Naive thymus-derived CD4-positive, alpha-beta T cell (primary cell): ENCODE data around the gene SH3YL1. TPM values are rescaled to one million over a fixed set of nuclear protein-coding genes. Genes with fewer than 3 reads are reported as not detected.

Source experiments
- ATAC-seq: fragments of 150-1000 bp; cut with Tn5 transposase; 2 replicates; pipeline ENCODE4 v1.10.0; 2021; ENCODE audit warnings: mild to moderate bottlenecking, moderate library complexity
- CTCF ChIA-PET: fragments of 350-600 bp; sonication (Branson Sonifier 250); formaldehyde crosslinking; loops from one replicate; lab custom pipeline; 2021; ENCODE audit warnings: antibody characterized with exemption; lab: Charles Lee
- POLR2A ChIA-PET: fragments of 350-600 bp; sonication (Branson Sonifier 250); formaldehyde crosslinking; loops from one replicate; lab custom pipeline; 2021; ENCODE audit warnings: antibody characterized with exemption, inconsistent platforms; lab: Charles Lee
- DNase-seq, 9 donors: peaks; one replicate each; pipeline versions ENCODE4 v3.0.0 to v3.0.0-alpha.2; 2020 to 2022; ENCODE audit warnings: mixed read lengths in 1 of 9
- H3K27ac ChIP-seq: one replicate; pipeline ENCODE4 v1.7.0; 2013; ENCODE audit warnings: mild to moderate bottlenecking, low read depth, low read length, moderate library complexity
- H3K27me3 ChIP-seq, 2 donors: one replicate each; pipeline ENCODE4 v1.7.0; 2013; ENCODE audit warnings: low read length in 2 of 2, mild to moderate bottlenecking in 2 of 2, moderate library complexity in 2 of 2; ENCODE audit not compliant: control insufficient read depth in 2 of 2, insufficient read depth in 2 of 2
- H3K36me3 ChIP-seq, 3 experiments: 1 replicate in 2 of 3; 2 replicates in 1 of 3; pipeline ENCODE4 v1.7.0; 2013; ENCODE audit warnings: low read length in 3 of 3, mild to moderate bottlenecking in 3 of 3, moderate library complexity in 1 of 3; ENCODE audit not compliant: insufficient read depth in 3 of 3, control insufficient read depth in 2 of 3
- H3K4me1 ChIP-seq, 2 donors: one replicate each; pipeline ENCODE4 v1.7.0; 2013; ENCODE audit warnings: low read length in 2 of 2, mild to moderate bottlenecking in 2 of 2, moderate library complexity in 1 of 2; ENCODE audit not compliant: control insufficient read depth in 2 of 2, insufficient read depth in 2 of 2
- H3K4me3 ChIP-seq: 2 replicates; pipeline ENCODE4 v1.7.0; 2013; ENCODE audit warnings: mild to moderate bottlenecking, low read length
- H3K9me3 ChIP-seq, 3 experiments: 1 replicate in 2 of 3; 2 replicates in 1 of 3; pipeline ENCODE4 v1.7.0; 2013; ENCODE audit warnings: low read length in 3 of 3; ENCODE audit not compliant: control insufficient read depth in 2 of 3
- H3K27ac Mint-ChIP-seq, 9 donors: one replicate each; pipeline ENCODE4 v1.8.0; 2020 to 2022; ENCODE audit warnings: mixed read lengths in 9 of 9, mild to moderate bottlenecking in 8 of 9, moderate library complexity in 5 of 9, inconsistent platforms in 2 of 9
- H3K27me3 Mint-ChIP-seq, 5 donors: one replicate each; pipeline ENCODE4 v1.8.0; 2021 to 2022; ENCODE audit warnings: mixed read lengths in 5 of 5, mild to moderate bottlenecking in 1 of 5
- H3K36me3 Mint-ChIP-seq, 5 donors: one replicate each; pipeline ENCODE4 v1.8.0; 2020 to 2022; ENCODE audit warnings: mixed read lengths in 5 of 5, mild to moderate bottlenecking in 3 of 5, inconsistent platforms in 1 of 5
- H3K4me1 Mint-ChIP-seq, 7 donors: one replicate each; pipeline ENCODE4 v1.8.0; 2020 to 2022; ENCODE audit warnings: mixed read lengths in 7 of 7, mild to moderate bottlenecking in 3 of 7, inconsistent platforms in 1 of 7
- H3K4me3 Mint-ChIP-seq, 10 donors: one replicate each; pipeline ENCODE4 v1.8.0; 2020 to 2022; ENCODE audit warnings: mild to moderate bottlenecking in 10 of 10, mixed read lengths in 10 of 10, moderate library complexity in 6 of 10, inconsistent platforms in 2 of 10
- H3K9me3 Mint-ChIP-seq, 11 donors: one replicate each; pipeline ENCODE4 v1.8.0; 2020 to 2022; ENCODE audit warnings: mixed read lengths in 11 of 11, mild to moderate bottlenecking in 4 of 11, inconsistent platforms in 1 of 11, moderate library complexity in 1 of 11
- intact Hi-C, 2 donors: fragments of 100-400 bp; cut with micrococcal nuclease; formaldehyde crosslinking; loops; one replicate each; pipeline ENCODE4 v1.15.1; 2023
- polyA plus RNA-seq, 2 donors: library from polyadenylated mRNA; unstranded; fragments of 300-500 nt; fragmentation: Illumina TruSeq; gene quantifications; one replicate each; pipeline ENCODE4 v1.2.3, GENCODE V29; 2021
- total RNA-seq, 6 experiments: library from RNA in 5 of 6; stranded (reverse) in 5 of 6; gene quantifications; 1 replicate in 5 of 6; 2 replicates in 1 of 6; pipeline ENCODE4 v1.2.3 and lab custom pipeline; 2021 to 2026

The SH3YL1 gene
- total RNA-seq, result 10 to 100 TPM; 16.5 to 94.1 (median 52.2) TPM
- polyA plus RNA-seq, result 10 to 100 TPM; 33.5 to 60.9 TPM
- total RNA-seq (lab: John Stamatoyannopoulos, UW), result 105 reads per million, percentile 85 among the genes with 10 or more reads in this experiment

- H3K27ac ChIP-seq, result peak within 1 kb of the TSS; percentile 87
- ChIA-PET CTCF (no interaction called here), POLR2A (interaction anchor here (0.6 to 2.1 kb wide), 3 partner anchors 86 to 94 kb away, joined by 3 to 12 read pairs (median 4); no protein-coding TSS in a partner anchor)
- peaks cover 21 to 26% of the 10 kb centered on the region in 2 donors for H3K4me1 ChIP-seq
- ATAC-seq, result peak; percentile 45
- Mint-ChIP-seq H3K9me3 (peaks cover 0 to 8% (median under 1%) of the 10 kb centered on the region in 11 donors), H3K4me3 (peak within 1 kb of the TSS; percentile 81 to 98 (median 94)), H3K4me1 (peaks cover 20 to 70% (median 45%) of the 10 kb centered on the region in 7 donors), H3K27ac (peak within 1 kb of the TSS; percentile 84 to 98 (median 96)), H3K36me3 (peaks cover 0 to 26% (median 14%) of the 10 kb centered on the region in 5 donors), H3K27me3 (no peaks in the 10 kb centered on the region)
- H3K27me3 ChIP-seq, result no peaks in the 10 kb centered on the region
- H3K4me3 ChIP-seq, result peak within 1 kb of the TSS; percentile 90
- H3K9me3 ChIP-seq, result no peaks in the 10 kb centered on the region
- peak; percentile 40 to 72 (median 68) for DNase-seq
- H3K36me3 ChIP-seq, result no peaks in the 10 kb centered on the region
- intact Hi-C loops, result loop anchor here (1.0 to 5.0 kb wide), 8 partner anchors 11 to 413 kb away; partner anchors contain the start of gene TMEM18 (in 2 of the 2)
These were observed at the start of gene SH3YL1 for GRCh38 chr2:263774-264492. Gene SH3YL1 (minus strand): TSS chr2:264032. CDS start chr2:263984, 48 bp downstream.

GRCh38 chr2:310994-311393 is 47.2 kb upstream of the SH3YL1 start:
- no peak overlapping the region for H3K27ac ChIP-seq
- no peak overlapping the region for H3K4me3 Mint-ChIP-seq
- no peaks in the 10 kb centered on the region for H3K4me1 Mint-ChIP-seq
- DNase-seq, result no peak
- H3K9me3 Mint-ChIP-seq, result no peaks in the 10 kb centered on the region
- H3K9me3 ChIP-seq, result no peaks in the 10 kb centered on the region
- H3K27ac Mint-ChIP-seq, result no peak overlapping the region
- ChIA-PET POLR2A (no interaction called here), CTCF (no interaction called here)
- no peaks in the 10 kb centered on the region for H3K27me3 ChIP-seq
- ATAC-seq, result no peak
- intact Hi-C loops, result no loop called here
- no peaks in the 10 kb centered on the region for H3K4me1 ChIP-seq
- no peaks in the 10 kb centered on the region for H3K36me3 Mint-ChIP-seq
- peaks cover 0 to 4% (median 0%) of the 10 kb centered on the region in 5 donors for H3K27me3 Mint-ChIP-seq
- no peak overlapping the region for H3K4me3 ChIP-seq
- no peaks in the 10 kb centered on the region for H3K36me3 ChIP-seq

- DNase-seq (no peak), ATAC-seq (no peak)
- ChIA-PET CTCF (no interaction called here), POLR2A (no interaction called here)
- Histone ChIP-seq H3K27ac (no peak overlapping the region), H3K27me3 (no peaks in the 10 kb centered on the region), H3K9me3 (no peaks in the 10 kb centered on the region), H3K36me3 (no peaks in the 10 kb centered on the region), H3K4me3 (no peak overlapping the region), H3K4me1 (no peaks in the 10 kb centered on the region)
- no peaks in the 10 kb centered on the region for H3K36me3 Mint-ChIP-seq
- no peak overlapping the region for H3K4me3 Mint-ChIP-seq
- H3K27me3 Mint-ChIP-seq, result peaks cover 0 to 4% (median 4%) of the 10 kb centered on the region in 5 donors
- intact Hi-C loops, result no loop called here
- H3K9me3 Mint-ChIP-seq, result no peaks in the 10 kb centered on the region
- no peak overlapping the region for H3K27ac Mint-ChIP-seq
- H3K4me1 Mint-ChIP-seq, result no peaks in the 10 kb centered on the region
These were observed 46.2 kb upstream of the SH3YL1 start for GRCh38 chr2:309954-310510.

GRCh38 chr2:309148-309953 is 45.5 kb upstream of the SH3YL1 start:
- peak; percentile 24 for ATAC-seq
- Mint-ChIP-seq H3K36me3 (no peaks in the 10 kb centered on the region), H3K4me3 (no peak overlapping the region), H3K9me3 (no peaks in the 10 kb centered on the region), H3K4me1 (no peaks in the 10 kb centered on the region), H3K27ac (no peak overlapping the region), H3K27me3 (peaks cover 0 to 5% (median 2%) of the 10 kb centered on the region in 5 donors)
- no peaks in the 10 kb centered on the region for H3K36me3 ChIP-seq
- ChIA-PET CTCF (no interaction called here), POLR2A (no interaction called here)
- H3K4me3 ChIP-seq, result no peak overlapping the region
- no peak overlapping the region for H3K27ac ChIP-seq
- no peak for DNase-seq
- H3K27me3 ChIP-seq, result no peaks in the 10 kb centered on the region
- intact Hi-C loops, result no loop called here
- H3K9me3 ChIP-seq, result no peaks in the 10 kb centered on the region
- H3K4me1 ChIP-seq, result no peaks in the 10 kb centered on the region

- no peaks in the 10 kb centered on the region for H3K4me1 Mint-ChIP-seq
- H3K27ac ChIP-seq, result no peak overlapping the region
- H3K36me3 Mint-ChIP-seq, result peaks cover 0 to 12% (median 0%) of the 10 kb centered on the region in 5 donors
- peaks cover 0 to 18% (median 7%) of the 10 kb centered on the region in 5 donors for H3K27me3 Mint-ChIP-seq
- H3K36me3 ChIP-seq, result no peaks in the 10 kb centered on the region
- ChIA-PET CTCF (no interaction called here), POLR2A (no interaction called here)
- no peaks in the 10 kb centered on the region for H3K27me3 ChIP-seq
- H3K9me3 Mint-ChIP-seq, result peaks cover 0 to 19% (median 5%) of the 10 kb centered on the region in 11 donors
- no peak for ATAC-seq
- DNase-seq, result no peak
- no peaks in the 10 kb centered on the region for H3K9me3 ChIP-seq
- no peaks in the 10 kb centered on the region for H3K4me1 ChIP-seq
- H3K27ac Mint-ChIP-seq, result peak overlapping the region in 1 of 9 donors; percentile 16
- intact Hi-C loops, result no loop called here
- H3K4me3 Mint-ChIP-seq, result no peak overlapping the region
- H3K4me3 ChIP-seq, result no peak overlapping the region
These were observed 41.5 kb upstream of the SH3YL1 start for GRCh38 chr2:305366-305765.

GRCh38 chr2:296354-296753 is 32.5 kb upstream of the SH3YL1 start:
- no peaks in the 10 kb centered on the region for H3K9me3 ChIP-seq

More at GRCh38 chr2:296354-296753, 32.5 kb upstream of the SH3YL1 start:
- no peak overlapping the region for H3K27ac ChIP-seq
- intact Hi-C loops, result no loop called here
- Mint-ChIP-seq H3K27me3 (peaks cover 17 to 39% (median 32%) of the 10 kb centered on the region in 5 donors), H3K4me3 (no peak overlapping the region), H3K9me3 (peaks cover 0 to 10% (median 5%) of the 10 kb centered on the region in 11 donors), H3K27ac (no peak overlapping the region), H3K36me3 (peaks cover 0 to 5% (median 0%) of the 10 kb centered on the region in 5 donors), H3K4me1 (no peaks in the 10 kb centered on the region)
- H3K4me3 ChIP-seq, result no peak overlapping the region
- CTCF ChIA-PET, result no interaction called here
- ATAC-seq, result no peak
- POLR2A ChIA-PET, result no interaction called here
- H3K4me1 ChIP-seq, result no peaks in the 10 kb centered on the region
- DNase-seq, result no peak
- no peaks in the 10 kb centered on the region for H3K36me3 ChIP-seq
- H3K27me3 ChIP-seq, result no peaks in the 10 kb centered on the region
